Measurements from ENCODE around the gene ZNF518A.

ZNF518A gene

GRCh38 chr10:96133135-96133534 lies 3.0 kb downstream of the ZNF518A start:
- no peaks in the 10 kb centered on the region for H3K27me3 ChIP-seq (ENCODE audit: control insufficient read depth, low read length)
- TF ChIP-seq, protein P1, sequence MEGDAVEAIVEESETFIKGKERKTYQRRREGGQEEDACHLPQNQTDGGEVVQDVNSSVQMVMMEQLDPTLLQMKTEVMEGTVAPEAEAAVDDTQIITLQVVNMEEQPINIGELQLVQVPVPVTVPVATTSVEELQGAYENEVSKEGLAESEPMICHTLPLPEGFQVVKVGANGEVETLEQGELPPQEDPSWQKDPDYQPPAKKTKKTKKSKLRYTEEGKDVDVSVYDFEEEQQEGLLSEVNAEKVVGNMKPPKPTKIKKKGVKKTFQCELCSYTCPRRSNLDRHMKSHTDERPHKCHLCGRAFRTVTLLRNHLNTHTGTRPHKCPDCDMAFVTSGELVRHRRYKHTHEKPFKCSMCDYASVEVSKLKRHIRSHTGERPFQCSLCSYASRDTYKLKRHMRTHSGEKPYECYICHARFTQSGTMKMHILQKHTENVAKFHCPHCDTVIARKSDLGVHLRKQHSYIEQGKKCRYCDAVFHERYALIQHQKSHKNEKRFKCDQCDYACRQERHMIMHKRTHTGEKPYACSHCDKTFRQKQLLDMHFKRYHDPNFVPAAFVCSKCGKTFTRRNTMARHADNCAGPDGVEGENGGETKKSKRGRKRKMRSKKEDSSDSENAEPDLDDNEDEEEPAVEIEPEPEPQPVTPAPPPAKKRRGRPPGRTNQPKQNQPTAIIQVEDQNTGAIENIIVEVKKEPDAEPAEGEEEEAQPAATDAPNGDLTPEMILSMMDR (IDR thresholded peaks at IDR 0.05; ENCODE audit: low read depth, low read length, poor library complexity, severe bottlenecking) = no peak
- TF ChIP-seq EZH2phosphoT487 (IDR thresholded peaks at IDR 0.05; ENCODE audit: borderline replicate concordance, low read length) = no peak
- no peak overlapping the region for H3K4me2 ChIP-seq (ENCODE audit: low read length)
- no peaks in the 10 kb centered on the region for H3F3A ChIP-seq (ENCODE audit: control insufficient read depth, insufficient read depth)
- H3K36me3 ChIP-seq (ENCODE audit: control insufficient read depth, low read length) = peaks cover 51% of the 10 kb centered on the region
- H3K4me3 ChIP-seq (ENCODE audit: low read length) = no peak overlapping the region
- no peaks in the 10 kb centered on the region for H4K20me1 ChIP-seq (ENCODE audit: control insufficient read depth, insufficient read depth, low read depth, low read length)
- no peaks in the 10 kb centered on the region for H3K9me2 ChIP-seq (replicated peaks; ENCODE audit: control insufficient read depth, low read length)
- no peaks in the 10 kb centered on the region for H3K9me3 ChIP-seq (ENCODE audit: control insufficient read depth, insufficient read depth, low read length)
- H3K4me1 ChIP-seq (ENCODE audit: control insufficient read depth, low read length) = peaks cover 21% of the 10 kb centered on the region
- peaks cover 21% of the 10 kb centered on the region for H3K79me2 ChIP-seq (ENCODE audit: control insufficient read depth, low read length)
- H3K27ac ChIP-seq (ENCODE audit: low read depth, low read length) = no peak overlapping the region

DNA sequence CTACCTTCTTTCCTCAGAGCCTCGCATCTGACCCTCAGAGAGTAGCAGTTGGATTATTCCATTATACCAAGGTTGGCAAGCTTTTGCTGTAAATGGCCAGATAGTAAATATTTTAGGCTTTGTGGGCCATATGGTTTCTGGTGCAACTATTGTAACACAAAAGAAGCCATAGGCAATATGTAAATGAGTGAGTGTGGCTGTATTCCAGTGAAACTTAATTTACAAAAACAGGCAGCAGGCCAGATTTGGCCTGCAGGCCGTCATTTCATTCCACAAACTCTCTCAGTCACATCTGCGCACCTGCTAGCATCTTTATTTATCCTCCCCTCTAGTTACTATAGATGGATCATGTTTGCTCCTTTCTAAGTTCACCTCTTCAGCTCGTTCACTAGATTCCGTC lies 6.7 kb downstream of the ZNF518A start:
- Histone ChIP-seq H3K4me1 (ENCODE audit: control insufficient read depth, low read length) (peaks cover 9% of the 10 kb centered on the region), H3K36me3 (ENCODE audit: control insufficient read depth, low read length) (peaks cover 57% of the 10 kb centered on the region), H3K9me3 (ENCODE audit: control insufficient read depth, insufficient read depth, low read length) (no peaks in the 10 kb centered on the region), H3F3A (ENCODE audit: control insufficient read depth, insufficient read depth) (no peaks in the 10 kb centered on the region), H3K4me3 (ENCODE audit: low read length) (no peak overlapping the region), H3K4me2 (ENCODE audit: low read length) (no peak overlapping the region), H4K20me1 (ENCODE audit: control insufficient read depth, insufficient read depth, low read depth, low read length) (no peaks in the 10 kb centered on the region), H3K27ac (ENCODE audit: low read depth, low read length) (no peak overlapping the region), H3K27me3 (ENCODE audit: control insufficient read depth, low read length) (no peaks in the 10 kb centered on the region), H3K79me2 (ENCODE audit: control insufficient read depth, low read length) (peaks cover 11% of the 10 kb centered on the region), H3K9me2 (replicated peaks; ENCODE audit: control insufficient read depth, low read length) (no peaks in the 10 kb centered on the region)
- TF ChIP-seq EZH2phosphoT487 (IDR thresholded peaks at IDR 0.05; ENCODE audit: borderline replicate concordance, low read length) = no peak
- TF ChIP-seq, protein P1 (IDR thresholded peaks at IDR 0.05; ENCODE audit: low read depth, low read length, poor library complexity, severe bottlenecking) = no peak

GRCh38 chr10:96137567-96137966 lies 7.5 kb downstream of the ZNF518A start:
- Histone ChIP-seq H3K9me3 (ENCODE audit: control insufficient read depth, insufficient read depth, low read length) (no peaks in the 10 kb centered on the region), H3K4me3 (ENCODE audit: low read length) (no peak overlapping the region), H3K27me3 (ENCODE audit: control insufficient read depth, low read length) (no peaks in the 10 kb centered on the region), H3K4me1 (ENCODE audit: control insufficient read depth, low read length) (0 out of 2 replicates have a peak, but pooled peaks cover 2% of the 10 kb centered on the region), H3K79me2 (ENCODE audit: control insufficient read depth, low read length) (peaks cover 3% of the 10 kb centered on the region), H4K20me1 (ENCODE audit: control insufficient read depth, insufficient read depth, low read depth, low read length) (no peaks in the 10 kb centered on the region), H3F3A (ENCODE audit: control insufficient read depth, insufficient read depth) (no peaks in the 10 kb centered on the region), H3K27ac (ENCODE audit: low read depth, low read length) (no peak overlapping the region), H3K4me2 (ENCODE audit: low read length) (no peak overlapping the region), H3K36me3 (ENCODE audit: control insufficient read depth, low read length) (peaks cover 58% of the 10 kb centered on the region), H3K9me2 (replicated peaks; ENCODE audit: control insufficient read depth, low read length) (no peaks in the 10 kb centered on the region)
- TF ChIP-seq, protein P1 (IDR thresholded peaks at IDR 0.05; ENCODE audit: low read depth, low read length, poor library complexity, severe bottlenecking) = no peak
- TF ChIP-seq EZH2phosphoT487 (IDR thresholded peaks at IDR 0.05; ENCODE audit: borderline replicate concordance, low read length) = no peak
